22Rv1 (cell line): ENCODE data around the gene LHPP.

Source experiments
- H3K27ac ChIP-seq: fragments of 450-650 bp; 2 replicates; pipeline ENCODE4 v1.5.1; 2017
- CTCF ChIP-seq: fragments of 450-650 bp; IDR thresholded peaks from 2 replicates; pipeline ENCODE4 v1.5.1; 2017; ENCODE audit warnings: mild to moderate bottlenecking
- ZFX ChIP-seq: fragments of 450-650 bp; IDR thresholded peaks from 2 replicates; pipeline ENCODE4 v1.6.1; 2017; ENCODE audit warnings: antibody characterized with exemption, borderline replicate concordance

The LHPP gene

GRCh38 chr10:124565565-124566221 lies 104.1 kb downstream of the LHPP start:
- TF ChIP-seq CTCF: peak; percentile 51
- no peak for TF ChIP-seq ZFX
- no peak overlapping the region for H3K27ac ChIP-seq

GRCh38 chr10:124566222-124566888 lies 104.7 kb downstream of the LHPP start:
- TF ChIP-seq CTCF (no peak), ZFX (no peak)
- no peak overlapping the region for H3K27ac ChIP-seq

GRCh38 chr10:124566981-124567835 lies 105.6 kb downstream of the LHPP start:
- TF ChIP-seq ZFX: no peak
- no peak for TF ChIP-seq CTCF
- no peak overlapping the region for H3K27ac ChIP-seq

- H3K27ac ChIP-seq: no peak overlapping the region
- TF ChIP-seq ZFX: no peak
- no peak for TF ChIP-seq CTCF
These were observed 106.7 kb downstream of the LHPP start for GRCh38 chr10:124568339-124568738.

DNA sequence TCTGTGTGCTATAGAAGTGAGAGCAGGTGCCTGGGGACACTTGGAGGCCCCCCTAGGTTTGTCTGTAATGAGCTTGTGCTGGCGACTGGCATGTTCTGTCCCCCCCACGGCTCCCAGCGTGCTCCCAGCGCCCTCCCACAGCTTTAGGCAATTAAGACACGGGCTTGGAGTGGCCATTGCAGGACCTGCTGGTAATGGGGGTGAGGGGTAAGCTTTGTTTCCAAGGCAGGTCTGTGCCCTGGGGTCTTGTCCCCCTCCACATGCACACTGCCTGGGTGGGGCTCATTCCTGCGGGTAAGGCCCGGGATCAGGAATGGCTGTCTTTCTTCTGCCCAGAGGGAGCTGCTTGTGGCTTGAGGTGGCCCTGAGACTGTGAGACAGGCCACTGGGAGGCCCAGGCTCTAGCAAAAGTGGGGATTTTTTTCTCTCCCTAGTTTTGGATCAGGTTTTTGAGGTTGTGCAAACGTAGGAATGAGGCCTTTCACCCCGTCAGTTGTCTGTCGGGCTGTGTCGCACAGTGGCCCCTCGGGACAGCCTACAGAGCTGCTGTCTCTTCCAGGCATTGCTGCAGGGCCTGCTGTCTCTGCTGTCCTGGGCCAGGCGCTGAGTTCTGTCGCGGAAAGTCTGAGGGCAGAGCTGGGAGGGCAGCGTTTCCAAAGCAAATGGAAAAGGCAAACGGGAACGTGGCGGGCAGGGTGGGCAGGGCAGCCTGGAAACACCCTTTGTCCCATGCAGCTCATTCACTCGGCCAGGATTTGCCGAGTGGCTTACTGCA lies 107.4 kb downstream of the LHPP start:
- TF ChIP-seq ZFX (no peak), CTCF (no peak)

DNA sequence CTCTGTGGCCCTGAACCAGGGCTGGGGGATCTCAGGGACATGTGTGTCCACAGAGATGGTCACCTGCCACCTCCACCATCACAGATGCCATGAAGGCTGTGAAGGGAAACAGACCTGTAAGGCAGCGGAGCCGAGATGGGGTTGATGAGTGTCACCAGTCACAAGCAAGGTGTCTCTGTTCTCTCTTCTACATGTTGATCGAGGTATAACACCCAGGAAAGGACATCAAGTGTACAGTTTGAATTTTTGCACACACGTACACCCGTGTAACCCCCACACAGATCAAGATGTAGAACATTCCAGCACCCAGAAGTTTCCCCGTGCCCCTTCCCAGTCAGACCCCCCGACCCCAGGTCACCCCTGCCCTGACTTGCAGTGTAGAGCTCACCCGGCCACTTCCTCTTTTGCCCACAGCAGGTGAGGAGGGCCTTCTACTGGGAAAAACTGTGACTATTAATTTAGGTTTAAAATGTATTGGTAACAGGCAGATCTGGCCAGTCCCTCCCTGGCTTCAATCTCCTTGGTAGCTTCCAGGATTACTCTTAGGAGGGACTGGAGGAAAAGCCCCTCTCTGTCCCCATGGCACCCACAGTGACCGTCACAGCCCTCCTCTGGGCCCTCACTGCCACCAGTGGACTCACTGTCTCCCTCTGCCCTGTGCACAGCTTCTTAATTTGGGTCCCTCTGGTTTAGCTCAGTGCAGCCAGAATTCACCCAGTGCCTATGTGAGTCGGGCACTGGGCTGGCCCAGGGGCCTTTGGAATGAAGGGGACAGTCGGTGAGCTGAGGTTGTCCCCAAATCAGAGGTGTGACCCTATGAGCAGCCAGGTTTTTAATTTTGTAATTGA lies 108.2 kb downstream of the LHPP start:
- TF ChIP-seq ZFX: no peak
- H3K27ac ChIP-seq: no peak overlapping the region

More for the DNA sequence above, 107.4 kb downstream of the LHPP start:
- no peak overlapping the region for H3K27ac ChIP-seq
